Nephron progenitor cell (in vitro differentiated cells): ENCODE measurements around the gene MOXD1.
"Not testable (repeated sequence)": the region's sequence is repeated elsewhere in the genome, so short reads cannot be mapped to it uniquely, and the experiment has no call there.

Experiments used
- DNase-seq: peaks from one replicate; pipeline ENCODE4 v3.0.0; 2021
- H3K27ac Mint-ChIP-seq: 2 replicates; pipeline ENCODE4 v1.8.0; 2021; ENCODE audit warnings: mild to moderate bottlenecking, moderate library complexity, mixed read lengths
- H3K27me3 Mint-ChIP-seq: 2 replicates; pipeline ENCODE4 v1.8.0; 2021; ENCODE audit warnings: mild to moderate bottlenecking, low read depth, mixed read lengths; ENCODE audit not compliant: poor library complexity
- H3K36me3 Mint-ChIP-seq: 2 replicates; pipeline ENCODE4 v1.8.0; 2021; ENCODE audit warnings: low read depth, mixed read lengths
- H3K4me1 Mint-ChIP-seq: 2 replicates; pipeline ENCODE4 v1.8.0; 2021; ENCODE audit warnings: mixed read lengths
- H3K4me3 Mint-ChIP-seq: 2 replicates; pipeline ENCODE4 v1.8.0; 2021; ENCODE audit warnings: mild to moderate bottlenecking, moderate library complexity, mixed read lengths
- H3K9me3 Mint-ChIP-seq: 2 replicates; pipeline ENCODE4 v1.8.0; 2021; ENCODE audit warnings: mild to moderate bottlenecking, moderate library complexity, mixed read lengths
- TF ChIP-seq, protein P1 (sequence below): fragments of 200-600 bp; sonication (generic); IDR thresholded peaks from 2 replicates; pipeline ENCODE4 v1.5.0; 2021; ENCODE audit warnings: antibody characterized with exemption

The MOXD1 gene

DNA sequence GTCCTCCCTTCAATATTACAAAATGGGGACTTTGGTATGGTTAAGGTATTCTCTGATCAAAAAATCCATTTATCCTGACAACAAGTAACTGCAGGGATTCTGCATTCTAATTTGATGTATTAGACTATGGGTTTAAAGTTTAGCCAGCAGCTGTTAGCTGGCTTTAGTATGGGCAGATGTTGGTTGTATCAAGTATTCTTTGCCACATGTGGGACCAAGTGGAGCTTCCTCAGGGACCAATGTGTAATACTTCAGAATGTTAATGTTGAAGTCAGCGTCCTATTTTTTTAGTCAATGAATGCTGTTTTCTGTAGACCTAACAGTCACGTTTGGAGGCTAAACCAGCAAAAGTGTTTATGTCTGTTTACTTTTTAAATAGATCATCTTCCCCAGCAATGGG lies 41.4 kb downstream of the MOXD1 start:
- Mint-ChIP-seq H3K27me3 (peaks cover 3% of the 10 kb centered on the region), H3K4me1 (peaks cover 20% of the 10 kb centered on the region), H3K27ac (no peak overlapping the region), H3K4me3 (no peak overlapping the region), H3K36me3 (peaks cover 12% of the 10 kb centered on the region), H3K9me3 (peaks cover 11% of the 10 kb centered on the region)
- DNase-seq, result no peak
- TF ChIP-seq, protein P1, sequence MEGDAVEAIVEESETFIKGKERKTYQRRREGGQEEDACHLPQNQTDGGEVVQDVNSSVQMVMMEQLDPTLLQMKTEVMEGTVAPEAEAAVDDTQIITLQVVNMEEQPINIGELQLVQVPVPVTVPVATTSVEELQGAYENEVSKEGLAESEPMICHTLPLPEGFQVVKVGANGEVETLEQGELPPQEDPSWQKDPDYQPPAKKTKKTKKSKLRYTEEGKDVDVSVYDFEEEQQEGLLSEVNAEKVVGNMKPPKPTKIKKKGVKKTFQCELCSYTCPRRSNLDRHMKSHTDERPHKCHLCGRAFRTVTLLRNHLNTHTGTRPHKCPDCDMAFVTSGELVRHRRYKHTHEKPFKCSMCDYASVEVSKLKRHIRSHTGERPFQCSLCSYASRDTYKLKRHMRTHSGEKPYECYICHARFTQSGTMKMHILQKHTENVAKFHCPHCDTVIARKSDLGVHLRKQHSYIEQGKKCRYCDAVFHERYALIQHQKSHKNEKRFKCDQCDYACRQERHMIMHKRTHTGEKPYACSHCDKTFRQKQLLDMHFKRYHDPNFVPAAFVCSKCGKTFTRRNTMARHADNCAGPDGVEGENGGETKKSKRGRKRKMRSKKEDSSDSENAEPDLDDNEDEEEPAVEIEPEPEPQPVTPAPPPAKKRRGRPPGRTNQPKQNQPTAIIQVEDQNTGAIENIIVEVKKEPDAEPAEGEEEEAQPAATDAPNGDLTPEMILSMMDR, result no peak

DNA sequence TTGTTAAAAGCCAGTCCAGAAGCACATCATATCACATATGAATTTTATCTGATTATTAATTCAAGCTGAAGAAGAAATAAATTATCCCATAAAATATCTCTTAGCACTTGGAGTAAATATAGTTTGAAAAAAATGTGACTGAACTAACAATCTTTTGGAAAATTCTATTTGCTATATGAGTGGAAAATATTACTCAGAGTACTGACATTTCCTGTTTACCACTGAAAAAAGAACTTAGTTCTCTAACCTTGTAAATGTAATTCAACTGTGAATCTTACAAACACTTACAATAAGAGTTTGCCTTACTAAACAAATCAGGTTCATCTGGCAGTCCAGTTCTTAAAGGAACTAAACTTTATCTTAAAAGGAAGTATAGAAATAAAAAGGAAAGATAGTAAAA lies 44.2 kb downstream of the MOXD1 start:
- H3K4me3 Mint-ChIP-seq, result no peak overlapping the region
- no peak overlapping the region for H3K27ac Mint-ChIP-seq
- TF ChIP-seq, protein P1, result no peak
- peaks cover 37% of the 10 kb centered on the region for H3K9me3 Mint-ChIP-seq
- DNase-seq, result no peak
- no peaks in the 10 kb centered on the region for H3K27me3 Mint-ChIP-seq
- peaks cover 12% of the 10 kb centered on the region for H3K4me1 Mint-ChIP-seq
- peaks cover 35% of the 10 kb centered on the region for H3K36me3 Mint-ChIP-seq

DNA sequence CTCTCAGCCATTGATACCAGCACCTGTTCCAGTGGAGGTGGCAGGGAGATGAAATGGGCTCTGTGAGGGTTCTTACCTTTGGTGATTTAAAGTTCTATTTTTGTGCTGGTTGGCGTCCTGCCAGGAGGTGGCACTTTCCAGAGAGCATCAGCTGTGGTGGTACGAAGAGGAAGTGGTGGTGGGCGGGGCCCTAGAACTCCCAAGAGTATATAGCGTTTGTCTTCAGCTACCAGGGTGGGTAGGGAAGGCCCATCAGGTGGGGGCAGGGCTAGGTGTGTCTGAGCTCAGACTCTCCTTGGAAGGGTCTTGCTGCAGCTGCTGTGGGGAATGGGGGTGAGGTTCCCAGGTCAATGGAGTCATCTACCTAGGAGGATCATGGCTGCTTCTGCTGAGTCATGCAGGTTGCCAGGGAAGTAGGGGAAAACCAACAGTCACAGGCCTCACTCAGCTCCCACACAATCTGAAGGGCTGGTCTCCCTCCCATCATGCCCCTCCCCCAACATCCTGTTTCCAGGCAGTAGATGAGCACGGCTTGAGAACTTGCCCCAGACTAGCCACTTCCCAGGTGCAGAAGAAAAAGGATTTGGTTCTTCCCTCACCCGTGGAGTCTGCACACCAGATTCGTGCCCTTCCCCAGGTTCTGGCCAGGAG lies 46.6 kb downstream of the MOXD1 start:
- Mint-ChIP-seq H3K9me3 (peaks cover 62% of the 10 kb centered on the region), H3K4me3 (no peak overlapping the region), H3K27ac (no peak overlapping the region), H3K27me3 (no peaks in the 10 kb centered on the region), H3K36me3 (peaks cover 45% of the 10 kb centered on the region), H3K4me1 (peaks cover 12% of the 10 kb centered on the region)
- TF ChIP-seq, protein P1, result no peak
- DNase-seq, result no peak

DNA sequence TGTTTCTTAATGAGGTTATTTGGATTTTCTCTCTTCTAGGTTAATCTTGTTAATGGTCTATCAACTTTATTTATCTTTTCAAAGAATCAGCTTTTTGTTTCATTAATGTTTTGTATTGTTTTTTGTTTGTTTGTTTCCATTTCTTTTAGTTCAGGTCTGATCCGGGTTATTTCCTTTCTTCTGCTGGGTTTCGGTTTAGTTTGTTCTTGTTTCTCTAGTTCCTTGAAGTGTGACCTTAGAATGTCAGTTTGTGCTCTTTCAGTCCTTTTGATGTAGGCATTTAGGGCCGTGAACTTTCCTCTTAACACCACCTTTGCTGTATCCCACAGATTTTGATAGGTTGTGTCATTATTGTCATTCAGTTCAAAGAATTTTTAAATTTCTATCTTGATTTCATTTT lies 49.3 kb downstream of the MOXD1 start:
- H3K4me3 Mint-ChIP-seq, H3K27me3 Mint-ChIP-seq, DNase-seq, H3K27ac Mint-ChIP-seq: not testable (repeated sequence)
- H3K9me3 Mint-ChIP-seq, result peaks cover 64% of the 10 kb centered on the region
- peaks cover 47% of the 10 kb centered on the region for H3K36me3 Mint-ChIP-seq
- H3K4me1 Mint-ChIP-seq, result peaks cover 17% of the 10 kb centered on the region

DNA sequence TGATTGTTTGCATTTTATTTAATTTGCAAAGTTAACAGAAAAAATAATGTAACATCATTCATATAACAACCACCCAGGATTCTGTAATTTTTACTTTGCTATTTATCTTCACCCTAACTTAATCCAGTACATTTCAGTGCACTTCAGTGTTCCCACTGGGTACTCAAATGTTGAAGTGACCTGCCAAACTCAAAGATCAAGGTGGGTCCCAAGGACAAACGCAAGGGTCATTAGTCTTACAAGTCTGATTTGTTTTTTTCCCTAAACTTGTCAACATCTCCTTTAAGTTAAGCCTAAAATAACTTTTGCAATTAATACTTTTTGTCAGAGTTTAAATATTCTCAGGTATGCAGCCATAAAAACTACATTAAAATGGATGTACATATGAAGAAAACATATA lies 53.0 kb downstream of the MOXD1 start:
- Mint-ChIP-seq H3K27ac (no peak overlapping the region), H3K9me3 (peaks cover 59% of the 10 kb centered on the region), H3K4me3 (no peak overlapping the region), H3K36me3 (peaks cover 35% of the 10 kb centered on the region), H3K4me1 (peaks cover 17% of the 10 kb centered on the region), H3K27me3 (no peaks in the 10 kb centered on the region)
- DNase-seq, result no peak
- TF ChIP-seq, protein P1, result no peak

DNA sequence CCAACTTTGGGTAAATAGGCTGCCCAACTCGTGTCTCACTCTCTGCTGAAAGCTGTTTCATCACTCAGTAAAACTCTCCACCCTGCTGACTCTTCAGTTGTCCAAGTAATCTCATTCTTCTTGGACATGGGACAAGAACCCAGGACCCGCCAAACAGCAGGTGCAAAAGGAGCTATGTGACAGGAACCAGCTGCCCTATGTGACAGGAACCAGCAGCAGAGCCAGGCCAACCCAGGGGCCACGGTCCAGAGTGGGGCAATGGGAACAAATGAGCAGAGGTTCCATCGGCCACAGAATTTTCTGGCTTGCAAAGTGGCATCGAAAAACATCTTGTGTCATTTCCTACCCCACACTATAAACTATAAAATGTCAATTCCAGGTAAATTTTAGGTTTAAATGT lies 56.5 kb downstream of the MOXD1 start:
- H3K9me3 Mint-ChIP-seq, result peaks cover 38% of the 10 kb centered on the region
- no peaks in the 10 kb centered on the region for H3K27me3 Mint-ChIP-seq
- H3K4me1 Mint-ChIP-seq, result peaks cover 6% of the 10 kb centered on the region
- no peak for DNase-seq
- no peak overlapping the region for H3K4me3 Mint-ChIP-seq
- no peak overlapping the region for H3K27ac Mint-ChIP-seq
- TF ChIP-seq, protein P1, result no peak
- H3K36me3 Mint-ChIP-seq, result peaks cover 32% of the 10 kb centered on the region
